Endothelial cell of umbilical vein (primary cell): ENCODE results near the gene ST8SIA1. TPM values are rescaled to one million over a fixed set of nuclear protein-coding genes. Genes with fewer than 3 reads are reported as not detected.

Experiments used
- BruUV-seq: library from RNA; stranded (reverse); fragments of 400-500 nt; replicated peaks from 2 replicates; lab custom pipeline; 2021; lab: Mats Ljungman, UMichigan
- CTCF ChIA-PET: fragments of 300-600, 350-600 bp; sonication (Branson Sonifier 250); formaldehyde crosslinking; loops from one replicate; lab custom pipeline; 2021; ENCODE audit warnings: antibody characterized with exemption, inconsistent platforms; lab: Charles Lee
- POLR2A ChIA-PET: fragments of 300-600, 350-600 bp; sonication (Branson Sonifier 250); formaldehyde crosslinking; loops from one replicate; lab custom pipeline; 2021; ENCODE audit warnings: antibody characterized with exemption, inconsistent platforms; lab: Charles Lee
- DNase-seq: peaks from one replicate; pipeline ENCODE4 v3.0.0-alpha.2; 2011; ENCODE audit warnings: low read depth, low spot score
- FAIRE-seq: peaks from 2 replicates; lab custom pipeline; 2011; peaks lifted over from hg19 to GRCh38; lab: Jason Lieb, UNC
- H2AFZ ChIP-seq: 2 replicates; pipeline ENCODE4 v1.6.0; 2012; ENCODE audit warnings: low read depth, low read length, control low read depth, inconsistent platforms
- H3K27ac ChIP-seq: 2 replicates; pipeline ENCODE4 v1.5.1; 2011; ENCODE audit warnings: low read depth, mild to moderate bottlenecking, control low read depth, low read length, moderate library complexity; ENCODE audit not compliant: insufficient read depth
- H3K27me3 ChIP-seq, 2 experiments: 2 replicates each; pipeline versions ENCODE4 v1.6.0 to v1.6.1; 2011; ENCODE audit warnings: low read length in 2 of 2, mixed read lengths in 1 of 2; ENCODE audit not compliant: control insufficient read depth in 2 of 2, insufficient read depth in 2 of 2
- H3K36me3 ChIP-seq, 2 experiments: 2 replicates in 1 of 2; 3 replicates in 1 of 2; pipeline ENCODE4 v1.5.1; 2011; ENCODE audit warnings: low read length in 2 of 2, mild to moderate bottlenecking in 1 of 2, moderate library complexity in 1 of 2; ENCODE audit not compliant: control insufficient read depth in 2 of 2, insufficient read depth in 2 of 2; ENCODE audit errors: extremely low read depth in 1 of 2
- H3K4me1 ChIP-seq: 3 replicates; pipeline ENCODE4 v1.5.1; 2011; ENCODE audit warnings: mild to moderate bottlenecking, low read length; ENCODE audit not compliant: control insufficient read depth, insufficient read depth; ENCODE audit errors: extremely low read depth
- H3K4me2 ChIP-seq: 2 replicates; pipeline ENCODE4 v1.6.1; 2011; ENCODE audit warnings: low read length, control low read depth, mixed read lengths; ENCODE audit not compliant: insufficient read depth
- H3K4me3 ChIP-seq, 3 experiments: fragments of 200-600 bp in 1 of 3; sonication (generic), shearing (Covaris generic) in 1 of 3; replicated peaks in 1 of 3; 2 replicates each; pipeline ENCODE4 v1.5.1; 2011 to 2016; ENCODE audit warnings: control low read depth in 3 of 3, low read length in 3 of 3, mild to moderate bottlenecking in 2 of 3, inconsistent platforms in 1 of 3, low read depth in 1 of 3, moderate library complexity in 1 of 3; ENCODE audit not compliant: insufficient read depth in 1 of 3
- H3K79me2 ChIP-seq: 2 replicates; pipeline ENCODE4 v1.6.0; 2012; ENCODE audit warnings: low read length, inconsistent platforms; ENCODE audit not compliant: control insufficient read depth, insufficient read depth
- H3K9ac ChIP-seq: replicated peaks from 2 replicates; pipeline ENCODE3; 2011; ENCODE audit warnings: low read length, control low read depth; ENCODE audit not compliant: insufficient read depth; ENCODE audit errors: extremely low read depth
- H3K9me1 ChIP-seq: replicated peaks from 3 replicates; pipeline ENCODE4 v1.6.0; 2011; ENCODE audit warnings: mild to moderate bottlenecking, low read length; ENCODE audit not compliant: control insufficient read depth, insufficient read depth; ENCODE audit errors: extremely low read depth
- H3K9me3 ChIP-seq: replicated peaks from 2 replicates; pipeline ENCODE4 v1.5.1; 2012; ENCODE audit warnings: low read length, inconsistent platforms; ENCODE audit not compliant: control insufficient read depth, insufficient read depth
- H4K20me1 ChIP-seq: replicated peaks from 2 replicates; pipeline ENCODE3; 2011; ENCODE audit warnings: mild to moderate bottlenecking, low read length; ENCODE audit not compliant: control insufficient read depth, insufficient read depth; ENCODE audit errors: extremely low read depth
- CTCF ChIP-seq, 2 donors: IDR thresholded peaks; 1 replicate in 1 of 2; 2 replicates in 1 of 2; pipeline ENCODE4 v1.5.1; 2011; ENCODE audit warnings: low read length in 2 of 2, mild to moderate bottlenecking in 2 of 2, moderate library complexity in 2 of 2, control low read depth in 1 of 2, inconsistent platforms in 1 of 2, low read depth in 1 of 2; ENCODE audit not compliant: insufficient read depth in 1 of 2; ENCODE audit errors: extremely low read depth in 1 of 2
- EZH2 ChIP-seq: IDR thresholded peaks from 2 replicates; pipeline ENCODE4 v1.6.1; 2012; ENCODE audit warnings: borderline replicate concordance, low read depth, mild to moderate bottlenecking, moderate library complexity, low read length, inconsistent platforms; ENCODE audit not compliant: severe bottlenecking
- FOS ChIP-seq: IDR thresholded peaks from 2 replicates; pipeline ENCODE4 v1.6.1; 2011; ENCODE audit warnings: mild to moderate bottlenecking, low read length, moderate library complexity, borderline replicate concordance; ENCODE audit not compliant: insufficient read depth
- GATA2 ChIP-seq: IDR thresholded peaks from 2 replicates; pipeline ENCODE4 v1.7.0; 2011; ENCODE audit warnings: low read depth, mild to moderate bottlenecking, moderate library complexity, mixed read lengths, low read length; ENCODE audit not compliant: insufficient read length, insufficient read depth
- JUN ChIP-seq: IDR thresholded peaks from 2 replicates; pipeline ENCODE4 v1.6.1; 2011; ENCODE audit warnings: borderline replicate concordance, low read depth; ENCODE audit not compliant: insufficient read length, insufficient read depth
- MAX ChIP-seq: IDR thresholded peaks from 2 replicates; pipeline ENCODE4 v1.6.1; 2011; ENCODE audit not compliant: insufficient read depth, insufficient read length
- MYC ChIP-seq: IDR thresholded peaks from one replicate; pipeline ENCODE4 v1.6.1; 2011; ENCODE audit warnings: mild to moderate bottlenecking, low read depth, low read length
- POLR2A ChIP-seq: IDR thresholded peaks from 2 replicates; pipeline ENCODE4 v1.6.1; 2012; ENCODE audit warnings: low read depth, mild to moderate bottlenecking, control low read depth, low read length
- POLR2AphosphoS5 ChIP-seq: IDR thresholded peaks from 2 replicates; pipeline ENCODE4 v1.6.1; 2012; ENCODE audit warnings: low read depth, mild to moderate bottlenecking, control low read depth, low read length, moderate library complexity; ENCODE audit not compliant: insufficient read depth
- dilution Hi-C: fragments of 300-500 bp; cut with MboI; formaldehyde crosslinking; loops from one replicate; pipeline ENCODE4 v1.15.0; 2019; ENCODE audit warnings: low sequenced_read_pairs; ENCODE audit not compliant: extremely low pct_ligation_motif_present
- intact Hi-C: fragments of 100-400 bp; cut with micrococcal nuclease; formaldehyde crosslinking; loops from one replicate; pipeline ENCODE4 v1.10.0; 2022
- polyA plus RNA-seq, 4 experiments: library from polyadenylated mRNA; depleted of rRNA in 3 of 4; stranded (reverse) in 3 of 4; unstranded in 1 of 4; fragments of >200 nt; gene quantifications; 2 replicates each; pipeline versions ENCODE4 v1.2.1 to v1.2.3, GENCODE V29; 2011 to 2012; ENCODE audit warnings: missing spikeins in 1 of 4
- total RNA-seq: library from RNA; stranded (reverse); gene quantifications from 2 replicates; pipeline ENCODE4 v1.2.3, GENCODE V29; 2021

The ST8SIA1 gene
- total and polyA plus RNA-seq, 2 donors (not counting 3 experiments of a cell fraction or from before 2014, with no cell fraction given): not detected

GRCh38 chr12:22348208-22348607 is 13.7 kb upstream of the ST8SIA1 start:
- H3K79me2 ChIP-seq: no peaks in the 10 kb centered on the region
- no peaks in the 10 kb centered on the region for H3K9me1 ChIP-seq
- H3K4me2 ChIP-seq: no peak overlapping the region
- peaks cover 0 to 2% of the 10 kb centered on the region in 2 experiments for H3K27me3 ChIP-seq
- dilution Hi-C loops (no loop called here), intact Hi-C loops (no loop called here)
- no peaks in the 10 kb centered on the region for H3K9me3 ChIP-seq
- DNase-seq (no peak), FAIRE-seq (no peak)
- BruUV-seq: no TSS peak
- H3K4me1 ChIP-seq: no peaks in the 10 kb centered on the region
- no peak for TF ChIP-seq MAX
- no peak for TF ChIP-seq POLR2AphosphoS5
- no peak for TF ChIP-seq CTCF (IDR thresholded peaks at IDR 0.05; ENCODE audit: extremely low read depth in 1 of 2, insufficient read depth in 1 of 2, low read depth in 1 of 2, low read length in 2 of 2)
- TF ChIP-seq GATA2: no peak
- TF ChIP-seq FOS: no peak
- TF ChIP-seq POLR2A: no peak
- TF ChIP-seq MYC: no peak
- TF ChIP-seq EZH2: no peak
- no peak for TF ChIP-seq JUN
- no peaks in the 10 kb centered on the region for H3K36me3 ChIP-seq
- no peaks in the 10 kb centered on the region for H4K20me1 ChIP-seq
- H3K4me3 ChIP-seq: no peak overlapping the region
- no peak overlapping the region for H2AFZ ChIP-seq
- no peak overlapping the region for H3K27ac ChIP-seq
- H3K9ac ChIP-seq: no peak overlapping the region
- ChIA-PET CTCF (interaction anchor here (1.3 kb wide), 1 partner anchor 13 kb away, joined by 4 read pairs; no protein-coding TSS in a partner anchor), POLR2A (no interaction called here)
